ENCODE results near the gene FRMD3.
A peak's percentile ranks its signal among the peaks of the same experiment; 100 is the strongest.

The FRMD3 gene

GRCh38 chr9:83307066-83307724 lies 231.0 kb downstream of the FRMD3 start:
- H3K18ac ChIP-seq (ENCODE audit: low read depth in 1 of 2, low read length in 2 of 2) = no peak overlapping the region
- H2AK5ac ChIP-seq (ENCODE audit: low read length, severe bottlenecking) = no peak overlapping the region
- H3K27me3 ChIP-seq (ENCODE audit: control insufficient read depth in 1 of 2, insufficient read depth in 1 of 2, low read length in 2 of 2) = peaks cover 0 to 30% of the 10 kb centered on the region in 2 experiments
- H3K9me3 ChIP-seq (ENCODE audit: control insufficient read depth, low read length) = no peaks in the 10 kb centered on the region
- H2BK12ac ChIP-seq (ENCODE audit: low read length in 2 of 2) = no peak overlapping the region
- H4K8ac ChIP-seq (ENCODE audit: low read length) = no peak overlapping the region
- no peak overlapping the region for H2BK120ac ChIP-seq (ENCODE audit: low read depth, low read length)
- DNase-seq = no peak
- H3K23ac ChIP-seq (ENCODE audit: low read length in 2 of 2) = no peak overlapping the region
- no peaks in the 10 kb centered on the region for H3K36me3 ChIP-seq (ENCODE audit: control insufficient read depth in 1 of 2, insufficient read depth in 2 of 2, low read depth in 1 of 2, low read length in 2 of 2)
- H3K4me2 ChIP-seq (ENCODE audit: low read length, poor library complexity, severe bottlenecking) = no peak overlapping the region
- H3K79me1 ChIP-seq (replicated peaks; ENCODE audit: low read length, poor library complexity, severe bottlenecking) = no peaks in the 10 kb centered on the region
- no peak overlapping the region for H3K27ac ChIP-seq (ENCODE audit: low read length, poor library complexity, severe bottlenecking)
- no peak overlapping the region for H3K4ac ChIP-seq (ENCODE audit: low read depth in 1 of 2, low read length in 2 of 2)
- WGBS = no CpG with 5 or more reads among the region's 2 CpGs
- no peak overlapping the region for H3K4me3 ChIP-seq (ENCODE audit: insufficient read depth in 1 of 2, low read depth in 1 of 2, low read length in 2 of 2)
- no peak overlapping the region for H3K9ac ChIP-seq (ENCODE audit: low read length)
- no peak overlapping the region for H2BK15ac ChIP-seq (ENCODE audit: low read depth, poor library complexity, severe bottlenecking)
- no peak overlapping the region for H2AFZ ChIP-seq (ENCODE audit: low read depth, low read length)
- no peak overlapping the region for H3K14ac ChIP-seq (ENCODE audit: low read length in 2 of 2)
- H3K4me1 ChIP-seq (ENCODE audit: control insufficient read depth, insufficient read depth, low read depth, low read length) = no peaks in the 10 kb centered on the region
- no peak overlapping the region for H4K91ac ChIP-seq (ENCODE audit: low read length)
- H2BK5ac ChIP-seq (ENCODE audit: low read depth, low read length, poor library complexity, severe bottlenecking) = no peak overlapping the region

GRCh38 chr9:83304686-83305085 lies 233.5 kb downstream of the FRMD3 start:
- H2AK5ac ChIP-seq (ENCODE audit: low read length, severe bottlenecking) = no peak overlapping the region
- H3K9me3 ChIP-seq (ENCODE audit: control insufficient read depth, low read length) = no peaks in the 10 kb centered on the region
- H3K4me2 ChIP-seq (ENCODE audit: low read length, poor library complexity, severe bottlenecking) = no peak overlapping the region
- H2BK15ac ChIP-seq (ENCODE audit: low read depth, poor library complexity, severe bottlenecking) = no peak overlapping the region
- H3K14ac ChIP-seq (ENCODE audit: low read length in 2 of 2) = no peak overlapping the region
- no peak overlapping the region for H3K27ac ChIP-seq (ENCODE audit: low read length, poor library complexity, severe bottlenecking)
- H3K4me1 ChIP-seq (ENCODE audit: control insufficient read depth, insufficient read depth, low read depth, low read length) = no peaks in the 10 kb centered on the region
- no peak for DNase-seq
- H3K27me3 ChIP-seq (ENCODE audit: control insufficient read depth in 1 of 2, insufficient read depth in 1 of 2, low read length in 2 of 2) = peaks cover 0 to 40% of the 10 kb centered on the region in 2 experiments
- no peak overlapping the region for H2BK12ac ChIP-seq (ENCODE audit: low read length in 2 of 2)
- no peak overlapping the region for H3K9ac ChIP-seq (ENCODE audit: low read length)
- WGBS = 58% methylated on average over 8 of the region's 8 CpGs
- H3K4me3 ChIP-seq (ENCODE audit: insufficient read depth in 1 of 2, low read depth in 1 of 2, low read length in 2 of 2) = peak overlapping the region in 1 of 2 experiments; percentile 40
- H3K79me1 ChIP-seq (replicated peaks; ENCODE audit: low read length, poor library complexity, severe bottlenecking) = no peaks in the 10 kb centered on the region
- no peak overlapping the region for H3K23ac ChIP-seq (ENCODE audit: low read length in 2 of 2)
- no peak overlapping the region for H4K8ac ChIP-seq (ENCODE audit: low read length)
- H3K36me3 ChIP-seq (ENCODE audit: control insufficient read depth in 1 of 2, insufficient read depth in 2 of 2, low read depth in 1 of 2, low read length in 2 of 2) = no peaks in the 10 kb centered on the region
- no peak overlapping the region for H3K18ac ChIP-seq (ENCODE audit: low read depth in 1 of 2, low read length in 2 of 2)
- no peak overlapping the region for H2BK5ac ChIP-seq (ENCODE audit: low read depth, low read length, poor library complexity, severe bottlenecking)
- no peak overlapping the region for H2BK120ac ChIP-seq (ENCODE audit: low read depth, low read length)
- peak overlapping the region; percentile 20 for H2AFZ ChIP-seq (ENCODE audit: low read depth, low read length)
- H4K91ac ChIP-seq (ENCODE audit: low read length) = no peak overlapping the region
- H3K4ac ChIP-seq (ENCODE audit: low read depth in 1 of 2, low read length in 2 of 2) = no peak overlapping the region

- peaks cover 0 to 59% of the 10 kb centered on the region in 2 experiments for H3K27me3 ChIP-seq (ENCODE audit: control insufficient read depth in 1 of 2, insufficient read depth in 1 of 2, low read length in 2 of 2)
- H2BK12ac ChIP-seq (ENCODE audit: low read length in 2 of 2) = no peak overlapping the region
- H3K79me1 ChIP-seq (replicated peaks; ENCODE audit: low read length, poor library complexity, severe bottlenecking) = no peaks in the 10 kb centered on the region
- H3K14ac ChIP-seq (ENCODE audit: low read length in 2 of 2) = peak overlapping the region in 1 of 2 experiments; percentile 20
- H3K27ac ChIP-seq (ENCODE audit: low read length, poor library complexity, severe bottlenecking) = no peak overlapping the region
- H2BK15ac ChIP-seq (ENCODE audit: low read depth, poor library complexity, severe bottlenecking) = no peak overlapping the region
- no peak overlapping the region for H3K4me2 ChIP-seq (ENCODE audit: low read length, poor library complexity, severe bottlenecking)
- no peak overlapping the region for H3K23ac ChIP-seq (ENCODE audit: low read length in 2 of 2)
- no peaks in the 10 kb centered on the region for H3K36me3 ChIP-seq (ENCODE audit: control insufficient read depth in 1 of 2, insufficient read depth in 2 of 2, low read depth in 1 of 2, low read length in 2 of 2)
- H3K4me1 ChIP-seq (ENCODE audit: control insufficient read depth, insufficient read depth, low read depth, low read length) = no peaks in the 10 kb centered on the region
- no peak overlapping the region for H3K18ac ChIP-seq (ENCODE audit: low read depth in 1 of 2, low read length in 2 of 2)
- 7% methylated on average over 6 of the region's 6 CpGs for WGBS
- no peak overlapping the region for H2AFZ ChIP-seq (ENCODE audit: low read depth, low read length)
- H3K9me3 ChIP-seq (ENCODE audit: control insufficient read depth, low read length) = no peaks in the 10 kb centered on the region
- H4K91ac ChIP-seq (ENCODE audit: low read length) = no peak overlapping the region
- DNase-seq = peak; percentile 75
- no peak overlapping the region for H4K8ac ChIP-seq (ENCODE audit: low read length)
- H3K4ac ChIP-seq (ENCODE audit: low read depth in 1 of 2, low read length in 2 of 2) = no peak overlapping the region
- no peak overlapping the region for H2BK120ac ChIP-seq (ENCODE audit: low read depth, low read length)
- peak overlapping the region in 1 of 2 experiments; percentile 17 for H3K4me3 ChIP-seq (ENCODE audit: insufficient read depth in 1 of 2, low read depth in 1 of 2, low read length in 2 of 2)
- H2BK5ac ChIP-seq (ENCODE audit: low read depth, low read length, poor library complexity, severe bottlenecking) = no peak overlapping the region
- no peak overlapping the region for H2AK5ac ChIP-seq (ENCODE audit: low read length, severe bottlenecking)
- H3K9ac ChIP-seq (ENCODE audit: low read length) = peak overlapping the region; percentile 56
Measured at GRCh38 chr9:83299571-83299970, 238.6 kb downstream of the FRMD3 start.

- Histone ChIP-seq H3K27me3 (ENCODE audit: control insufficient read depth in 1 of 2, insufficient read depth in 1 of 2, low read length in 2 of 2) (peaks cover 0 to 62% of the 10 kb centered on the region in 2 experiments), H3K79me1 (replicated peaks; ENCODE audit: low read length, poor library complexity, severe bottlenecking) (no peaks in the 10 kb centered on the region), H3K23ac (ENCODE audit: low read length in 2 of 2) (no peak overlapping the region), H3K4ac (ENCODE audit: low read depth in 1 of 2, low read length in 2 of 2) (no peak overlapping the region), H3K14ac (ENCODE audit: low read length in 2 of 2) (no peak overlapping the region), H2AFZ (ENCODE audit: low read depth, low read length) (no peak overlapping the region), H2BK120ac (ENCODE audit: low read depth, low read length) (no peak overlapping the region), H3K18ac (ENCODE audit: low read depth in 1 of 2, low read length in 2 of 2) (no peak overlapping the region), H3K9ac (ENCODE audit: low read length) (peak overlapping the region; percentile 56), H3K4me1 (ENCODE audit: control insufficient read depth, insufficient read depth, low read depth, low read length) (no peaks in the 10 kb centered on the region), H2BK15ac (ENCODE audit: low read depth, poor library complexity, severe bottlenecking) (no peak overlapping the region), H3K27ac (ENCODE audit: low read length, poor library complexity, severe bottlenecking) (no peak overlapping the region), H3K4me3 (ENCODE audit: insufficient read depth in 1 of 2, low read depth in 1 of 2, low read length in 2 of 2) (peak overlapping the region in 1 of 2 experiments; percentile 17), H2BK12ac (ENCODE audit: low read length in 2 of 2) (no peak overlapping the region), H4K91ac (ENCODE audit: low read length) (no peak overlapping the region), H2BK5ac (ENCODE audit: low read depth, low read length, poor library complexity, severe bottlenecking) (no peak overlapping the region), H3K36me3 (ENCODE audit: control insufficient read depth in 1 of 2, insufficient read depth in 2 of 2, low read depth in 1 of 2, low read length in 2 of 2) (no peaks in the 10 kb centered on the region), H3K9me3 (ENCODE audit: control insufficient read depth, low read length) (no peaks in the 10 kb centered on the region), H3K4me2 (ENCODE audit: low read length, poor library complexity, severe bottlenecking) (no peak overlapping the region), H4K8ac (ENCODE audit: low read length) (no peak overlapping the region), H2AK5ac (ENCODE audit: low read length, severe bottlenecking) (no peak overlapping the region)
- DNase-seq = no peak
- 100% methylated on average over 1 of the region's 2 CpGs for WGBS
Measured at GRCh38 chr9:83299094-83299493, 239.1 kb downstream of the FRMD3 start.
